Smooth muscle cell (in vitro differentiated cells): ENCODE results near the gene ARL8B. TPM values are rescaled to one million over a fixed set of nuclear protein-coding genes. Genes with fewer than 3 reads are reported as not detected.

ENCODE experiments used
- DNase-seq: peaks from one replicate; lab custom pipeline; 2025; ENCODE audit not compliant: unreplicated experiment; lab: John Stamatoyannopoulos, UW
- H2AFZ ChIP-seq: fragments of 200-600 bp; sonication (generic); 2 replicates; pipeline ENCODE4 v1.6.0; 2016; ENCODE audit warnings: antibody characterized with exemption, low read depth, mild to moderate bottlenecking
- H3F3A ChIP-seq: fragments of 200-600 bp; sonication (generic); 2 replicates; pipeline ENCODE4 v1.6.0; 2017; ENCODE audit warnings: antibody characterized with exemption, low read depth
- H3K27ac ChIP-seq: fragments of 200-600 bp; sonication (generic); 2 replicates; pipeline ENCODE4 v1.5.1; 2016; ENCODE audit warnings: low read depth, mild to moderate bottlenecking
- H3K27me3 ChIP-seq: fragments of 200-600 bp; sonication (generic); 2 replicates; pipeline ENCODE4 v1.6.1; 2016; ENCODE audit warnings: low read depth, mild to moderate bottlenecking
- H3K36me3 ChIP-seq: fragments of 200-600 bp; sonication (generic); 2 replicates; pipeline ENCODE4 v1.5.1; 2016; ENCODE audit warnings: low read depth
- H3K4me1 ChIP-seq: fragments of 200-600 bp; sonication (generic); 2 replicates; pipeline ENCODE4 v1.5.1; 2016; ENCODE audit warnings: low read depth
- H3K4me2 ChIP-seq: fragments of 200-600 bp; sonication (generic); 2 replicates; pipeline ENCODE4 v1.6.0; 2016; ENCODE audit warnings: mild to moderate bottlenecking
- H3K4me3 ChIP-seq: fragments of 200-600 bp; sonication (generic); 2 replicates; pipeline ENCODE4 v1.5.1; 2016; ENCODE audit warnings: mild to moderate bottlenecking
- H3K79me2 ChIP-seq: fragments of 200-600 bp; sonication (generic); 2 replicates; pipeline ENCODE4 v1.6.0; 2016; ENCODE audit warnings: low read depth, mild to moderate bottlenecking
- H3K9ac ChIP-seq: fragments of 200-600 bp; sonication (generic); 2 replicates; pipeline ENCODE4 v1.6.0; 2016; ENCODE audit warnings: low read depth
- H3K9me3 ChIP-seq: fragments of 200-600 bp; sonication (generic); replicated peaks from 2 replicates; pipeline ENCODE4 v1.5.1; 2016; ENCODE audit warnings: low read depth
- H4K20me1 ChIP-seq: fragments of 200-600 bp; sonication (generic); 2 replicates; pipeline ENCODE4 v1.6.0; 2016; ENCODE audit warnings: low read depth
- CTCF ChIP-seq: fragments of 200-600 bp; sonication (generic); IDR thresholded peaks from 2 replicates; pipeline ENCODE4 v1.5.1; 2017; ENCODE audit warnings: borderline replicate concordance, mild to moderate bottlenecking, antibody characterized with exemption; ENCODE audit not compliant: insufficient read depth, poor library complexity, severe bottlenecking
- WGBS: methylation state at CpG from one replicate; pipeline ENCODE4 v1.1.7; 2016; ENCODE audit warnings: low lambda C conversion rate; 5-methylcytosine and 5-hydroxymethylcytosine counted together
- polyA plus RNA-seq: library from polyadenylated mRNA; unstranded; fragments of >200 nt; fragmentation: Nextera tagmentation; extraction: Ambion mirVana; gene quantifications from 2 replicates; pipeline ENCODE4 v1.2.1, GENCODE V29; 2016
- total RNA-seq: library from RNA; depleted of rRNA; stranded (reverse); fragments of >200 nt; gene quantifications from 2 replicates; pipeline ENCODE4 v1.2.3, GENCODE V29; 2014

ARL8B gene
- total and polyA plus RNA-seq, 2 experiments from 2014 or later = 33.6 to 95.0 TPM

GRCh38 chr3:5084224-5084623 is 37.9 kb upstream of the ARL8B start:
- Histone ChIP-seq H3K36me3 (no peaks in the 10 kb centered on the region), H3F3A (no peaks in the 10 kb centered on the region), H3K4me2 (no peak overlapping the region), H3K9ac (no peak overlapping the region), H2AFZ (no peak overlapping the region), H3K4me3 (no peak overlapping the region), H3K9me3 (no peaks in the 10 kb centered on the region), H3K27ac (no peak overlapping the region), H4K20me1 (no peaks in the 10 kb centered on the region), H3K27me3 (no peaks in the 10 kb centered on the region), H3K4me1 (no peaks in the 10 kb centered on the region), H3K79me2 (no peaks in the 10 kb centered on the region)
- 96% methylated on average over 5 of the region's 5 CpGs for WGBS
- DNase-seq = no peak
- no peak for TF ChIP-seq CTCF

- Histone ChIP-seq H4K20me1 (no peaks in the 10 kb centered on the region), H3K4me3 (no peak overlapping the region), H3K4me2 (no peak overlapping the region), H3K27ac (no peak overlapping the region), H3K9me3 (no peaks in the 10 kb centered on the region), H3K36me3 (no peaks in the 10 kb centered on the region), H3K27me3 (no peaks in the 10 kb centered on the region), H2AFZ (no peak overlapping the region), H3K4me1 (no peaks in the 10 kb centered on the region), H3F3A (no peaks in the 10 kb centered on the region), H3K9ac (no peak overlapping the region), H3K79me2 (no peaks in the 10 kb centered on the region)
- WGBS = 91% methylated on average over 1 of the region's 1 CpG
- no peak for TF ChIP-seq CTCF
- DNase-seq = no peak
Observed at GRCh38 chr3:5086708-5087107, 35.4 kb upstream of the ARL8B start.

GRCh38 chr3:5087209-5087608 is 34.9 kb upstream of the ARL8B start:
- Histone ChIP-seq H3K27ac (no peak overlapping the region), H2AFZ (no peak overlapping the region), H3K4me3 (no peak overlapping the region), H3F3A (no peaks in the 10 kb centered on the region), H3K36me3 (no peaks in the 10 kb centered on the region), H3K9me3 (no peaks in the 10 kb centered on the region), H3K9ac (no peak overlapping the region), H3K27me3 (no peaks in the 10 kb centered on the region), H3K4me1 (no peaks in the 10 kb centered on the region), H3K79me2 (no peaks in the 10 kb centered on the region), H3K4me2 (no peak overlapping the region), H4K20me1 (no peaks in the 10 kb centered on the region)
- 67% methylated on average over 4 of the region's 4 CpGs for WGBS
- no peak for DNase-seq
- TF ChIP-seq CTCF = no peak

- Histone ChIP-seq H3K9me3 (no peaks in the 10 kb centered on the region), H3K4me2 (no peak overlapping the region), H3K27ac (no peak overlapping the region), H3K27me3 (no peaks in the 10 kb centered on the region), H3F3A (no peaks in the 10 kb centered on the region), H3K4me1 (no peaks in the 10 kb centered on the region), H3K4me3 (no peak overlapping the region), H3K36me3 (no peaks in the 10 kb centered on the region), H3K79me2 (no peaks in the 10 kb centered on the region), H4K20me1 (no peaks in the 10 kb centered on the region), H3K9ac (no peak overlapping the region), H2AFZ (no peak overlapping the region)
- no peak for TF ChIP-seq CTCF
- WGBS = 71% methylated on average over 5 of the region's 5 CpGs
- no peak for DNase-seq
Observed at GRCh38 chr3:5090197-5090596, 31.9 kb upstream of the ARL8B start.
